Measurements from ENCODE around the gene DNAH7.

The DNAH7 gene

DNA sequence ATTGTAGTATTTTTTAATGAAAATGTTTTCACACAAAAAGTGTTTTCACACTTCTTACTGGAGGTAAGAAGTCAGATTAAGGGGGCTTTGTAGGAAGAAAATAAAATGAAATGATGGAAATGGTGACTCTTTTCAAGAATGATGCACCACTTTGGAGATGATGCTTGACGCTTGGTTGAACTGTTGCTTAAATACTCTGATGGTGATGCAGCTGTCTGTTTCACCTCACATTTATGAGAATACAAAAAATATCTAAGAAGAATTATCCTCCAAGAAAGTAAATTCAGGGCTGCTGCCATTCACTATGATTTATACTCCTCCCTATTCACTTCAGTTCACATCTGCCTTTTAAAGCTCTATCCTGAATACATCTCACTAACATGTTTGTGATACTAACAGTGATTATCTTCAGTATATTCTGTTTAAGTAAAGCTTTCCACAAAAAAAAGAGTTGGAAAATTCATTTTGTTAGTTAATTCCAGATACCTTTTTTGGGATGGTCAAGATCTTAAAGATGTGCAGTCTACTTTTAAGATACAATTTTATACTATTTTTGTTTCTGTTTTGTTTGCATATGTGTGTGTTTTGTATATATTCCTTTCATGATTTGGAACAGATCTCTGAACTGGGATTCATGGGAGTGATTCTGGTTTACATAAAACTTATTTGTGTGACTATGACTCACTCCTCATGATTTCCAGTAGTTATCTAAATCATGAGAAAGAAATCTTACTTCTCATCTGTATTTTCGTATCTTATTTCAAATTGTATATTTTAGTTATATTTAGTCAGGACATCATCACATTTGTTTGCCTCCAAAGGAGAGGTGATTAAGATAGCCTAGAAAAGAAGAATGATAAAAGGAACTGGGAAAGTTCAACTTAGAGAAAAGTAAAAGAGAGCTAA, 358.5 kb downstream of the DNAH7 start:
- TF ChIP-seq, protein P1, sequence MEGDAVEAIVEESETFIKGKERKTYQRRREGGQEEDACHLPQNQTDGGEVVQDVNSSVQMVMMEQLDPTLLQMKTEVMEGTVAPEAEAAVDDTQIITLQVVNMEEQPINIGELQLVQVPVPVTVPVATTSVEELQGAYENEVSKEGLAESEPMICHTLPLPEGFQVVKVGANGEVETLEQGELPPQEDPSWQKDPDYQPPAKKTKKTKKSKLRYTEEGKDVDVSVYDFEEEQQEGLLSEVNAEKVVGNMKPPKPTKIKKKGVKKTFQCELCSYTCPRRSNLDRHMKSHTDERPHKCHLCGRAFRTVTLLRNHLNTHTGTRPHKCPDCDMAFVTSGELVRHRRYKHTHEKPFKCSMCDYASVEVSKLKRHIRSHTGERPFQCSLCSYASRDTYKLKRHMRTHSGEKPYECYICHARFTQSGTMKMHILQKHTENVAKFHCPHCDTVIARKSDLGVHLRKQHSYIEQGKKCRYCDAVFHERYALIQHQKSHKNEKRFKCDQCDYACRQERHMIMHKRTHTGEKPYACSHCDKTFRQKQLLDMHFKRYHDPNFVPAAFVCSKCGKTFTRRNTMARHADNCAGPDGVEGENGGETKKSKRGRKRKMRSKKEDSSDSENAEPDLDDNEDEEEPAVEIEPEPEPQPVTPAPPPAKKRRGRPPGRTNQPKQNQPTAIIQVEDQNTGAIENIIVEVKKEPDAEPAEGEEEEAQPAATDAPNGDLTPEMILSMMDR (IDR thresholded peaks at IDR 0.05; ENCODE audit: low read depth, low read length, missing control alignments) = no peak
- in situ Hi-C loops (cut with HindIII; ENCODE audit: low sequenced_read_pairs) = no loop called here
- no peak overlapping the region for H3K4me3 ChIP-seq (ENCODE audit: low read depth, low read length)
- peak; percentile 11 for DNase-seq (ENCODE audit: low read depth)

DNA sequence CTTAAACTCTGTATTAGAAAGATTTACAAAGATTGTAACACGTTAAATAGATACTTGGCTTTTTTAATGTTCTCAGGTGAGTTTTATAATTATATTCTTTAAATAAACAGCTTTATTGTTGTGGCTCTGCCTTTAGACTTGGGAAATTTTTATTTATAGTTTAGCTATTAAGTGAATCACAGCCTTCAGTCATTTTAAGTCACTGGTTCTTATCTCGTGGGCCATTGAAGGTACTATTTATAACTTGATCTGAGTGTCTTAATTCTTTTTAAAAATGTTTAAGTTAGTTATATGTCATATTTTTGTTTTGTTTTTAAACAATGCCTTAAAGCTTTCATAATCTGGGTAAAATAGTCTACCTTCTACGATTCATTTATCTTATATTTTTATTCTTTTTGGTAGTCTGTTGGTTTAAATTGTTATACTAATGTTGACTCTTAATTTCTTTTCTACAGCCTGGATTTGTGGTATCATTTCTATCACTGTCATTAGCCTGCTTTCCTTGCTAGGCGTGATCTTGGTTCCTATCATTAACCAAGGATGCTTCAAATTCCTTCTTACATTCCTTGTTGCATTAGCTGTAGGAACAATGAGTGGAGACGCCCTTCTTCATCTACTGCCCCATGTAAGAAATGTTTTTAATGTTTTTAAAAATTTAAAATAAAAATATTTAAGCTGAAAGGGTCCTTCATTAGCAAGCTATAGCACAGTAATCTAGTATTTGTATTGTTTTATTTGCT, 362.3 kb downstream of the DNAH7 start:
- H3K4me3 ChIP-seq (ENCODE audit: low read depth, low read length) = no peak overlapping the region
- no peak for DNase-seq (ENCODE audit: low read depth)
- TF ChIP-seq, protein P1 (IDR thresholded peaks at IDR 0.05; ENCODE audit: low read depth, low read length, missing control alignments) = no peak
- in situ Hi-C loops (cut with HindIII; ENCODE audit: low sequenced_read_pairs) = no loop called here

DNA sequence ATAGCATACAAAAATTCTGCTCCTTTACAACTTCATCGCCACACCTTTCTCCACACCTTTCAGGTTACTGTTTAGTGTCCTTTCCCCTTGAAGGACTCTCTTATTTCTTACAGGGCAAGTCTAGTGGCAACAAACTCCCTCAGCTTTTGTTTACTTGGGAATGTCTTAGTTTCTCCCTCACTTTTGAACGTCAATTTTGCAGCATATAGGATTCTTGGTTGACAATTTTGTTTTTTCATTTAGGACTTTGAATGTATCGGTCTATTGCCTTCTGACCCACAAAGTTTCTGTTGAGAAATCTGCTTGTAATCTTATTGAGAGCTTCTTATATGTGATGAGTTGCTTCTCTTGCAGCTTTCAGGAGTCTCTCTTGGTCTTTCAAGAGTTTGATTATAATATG, 368.2 kb downstream of the DNAH7 start:
- DNase-seq (ENCODE audit: low read depth) = no peak
- in situ Hi-C loops (cut with HindIII; ENCODE audit: low sequenced_read_pairs) = no loop called here
- no peak overlapping the region for H3K4me3 ChIP-seq (ENCODE audit: low read depth, low read length)
- TF ChIP-seq, protein P1 (IDR thresholded peaks at IDR 0.05; ENCODE audit: low read depth, low read length, missing control alignments) = no peak

DNA sequence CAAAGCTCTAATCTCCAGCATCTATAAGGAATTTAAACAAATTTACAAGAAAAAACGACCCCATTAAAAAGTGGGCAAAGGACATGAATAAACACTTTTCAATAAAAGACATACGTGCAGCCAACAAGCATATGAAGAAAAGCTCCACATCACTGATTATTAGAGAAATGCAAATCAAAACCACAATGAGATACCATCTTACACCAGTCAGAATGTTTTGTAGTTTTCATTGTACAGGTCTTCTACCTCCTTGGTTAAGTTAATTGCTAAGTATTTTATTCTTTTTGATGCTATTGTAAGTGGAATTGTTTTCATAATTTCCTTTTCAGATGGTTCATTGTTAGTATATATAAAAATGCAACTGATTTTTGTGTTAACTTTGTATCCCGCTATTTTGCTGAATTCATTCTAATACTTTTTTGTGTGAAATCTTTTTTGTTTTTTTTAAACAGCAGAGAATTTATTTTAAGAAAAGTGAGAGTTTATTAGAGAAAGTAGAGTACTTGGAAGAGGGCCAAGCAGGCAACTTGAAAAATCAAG, 370.9 kb downstream of the DNAH7 start:
- no peak for DNase-seq (ENCODE audit: low read depth)
- TF ChIP-seq, protein P1 (IDR thresholded peaks at IDR 0.05; ENCODE audit: low read depth, low read length, missing control alignments) = no peak
- no peak overlapping the region for H3K4me3 ChIP-seq (ENCODE audit: low read depth, low read length)
- in situ Hi-C loops (cut with HindIII; ENCODE audit: low sequenced_read_pairs) = no loop called here

DNA sequence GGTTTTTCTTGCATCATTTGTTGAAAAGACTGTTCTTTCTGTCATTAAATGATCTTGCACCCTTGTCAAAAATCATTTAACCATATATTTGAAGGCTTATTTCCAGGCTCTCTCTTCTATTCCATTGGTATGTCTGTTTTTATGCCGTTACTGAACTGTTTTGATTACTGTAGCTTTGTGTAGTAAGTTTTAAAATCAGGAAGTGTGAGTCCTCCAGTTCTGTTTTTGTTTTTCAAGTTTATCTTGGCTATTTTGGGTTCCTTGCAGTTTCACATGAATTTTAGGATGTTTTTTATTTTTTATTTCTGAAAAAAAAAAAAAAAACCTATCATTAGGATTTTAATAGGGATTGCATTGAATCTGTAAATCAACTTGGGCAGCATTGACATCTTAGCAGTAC, 372.6 kb downstream of the DNAH7 start:
- no peak for DNase-seq (ENCODE audit: low read depth)
- TF ChIP-seq, protein P1 (IDR thresholded peaks at IDR 0.05; ENCODE audit: low read depth, low read length, missing control alignments) = no peak
- H3K4me3 ChIP-seq (ENCODE audit: low read depth, low read length) = no peak overlapping the region
- in situ Hi-C loops (cut with HindIII; ENCODE audit: low sequenced_read_pairs) = no loop called here

DNA sequence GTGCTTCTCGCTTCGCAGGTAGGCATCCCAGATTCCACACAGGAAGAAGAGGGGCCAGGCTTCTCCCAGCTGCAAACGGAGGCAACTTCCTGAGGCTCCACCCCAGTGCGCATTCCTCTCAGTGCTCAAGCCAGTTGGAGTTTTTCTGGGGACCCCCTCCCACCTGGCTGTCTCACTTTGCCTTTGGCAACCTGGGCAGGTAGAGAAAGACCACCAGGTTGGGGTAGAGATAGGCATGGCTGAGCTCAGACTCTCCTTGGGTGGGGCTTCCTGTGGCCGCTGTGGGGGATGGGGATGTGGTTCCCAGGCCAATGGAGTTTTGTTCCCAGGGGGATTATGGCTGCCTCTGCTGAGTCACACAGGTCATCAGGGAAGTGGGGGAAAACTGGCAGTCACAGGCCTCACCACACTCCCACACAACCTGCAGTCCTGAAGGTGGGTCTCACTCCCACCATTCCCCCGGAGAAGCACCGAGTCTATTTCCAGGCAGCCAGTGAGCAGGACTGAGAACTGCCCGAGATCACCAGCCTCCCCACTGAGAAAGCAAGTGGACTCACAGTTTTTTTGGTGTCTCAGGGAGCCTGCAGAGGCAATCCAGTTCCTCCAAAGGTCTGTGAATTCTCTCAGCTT, 373.5 kb downstream of the DNAH7 start:
- TF ChIP-seq, protein P1 (IDR thresholded peaks at IDR 0.05; ENCODE audit: low read depth, low read length, missing control alignments) = no peak
- no peak overlapping the region for H3K4me3 ChIP-seq (ENCODE audit: low read depth, low read length)
- in situ Hi-C loops (cut with HindIII; ENCODE audit: low sequenced_read_pairs) = no loop called here
- no peak for DNase-seq (ENCODE audit: low read depth)

All from astrocyte of the cerebellum (primary cell).